HCEC 1CT (cell line): ENCODE results near the gene GTF3C2.

ENCODE experiments used
- DNase-seq: peaks from one replicate; pipeline ENCODE4 v3.0.0-alpha.2; 2017

Gene GTF3C2

GRCh38 chr2:27356382-27357181 lies at the start of gene GTF3C2:
Gene GTF3C2, minus strand, starts transcription at chr2:27356764. Its CDS starts 13,210 bp downstream, at chr2:27343554.
- peak; percentile 98 for DNase-seq

- no peak for DNase-seq
These were observed 44.0 kb upstream of the GTF3C2 start for GRCh38 chr2:27400348-27401135.

- DNase-seq = no peak
These were observed 42.4 kb upstream of the GTF3C2 start for GRCh38 chr2:27398962-27399361.

- no peak for DNase-seq
These were observed 36.7 kb upstream of the GTF3C2 start for GRCh38 chr2:27393225-27393624.

- no peak for DNase-seq
These were observed 34.5 kb upstream of the GTF3C2 start for GRCh38 chr2:27390822-27391679.

- no peak for DNase-seq
These were observed 25.1 kb upstream of the GTF3C2 start for GRCh38 chr2:27381577-27382181.

GRCh38 chr2:27380626-27381545 lies 24.3 kb upstream of the GTF3C2 start, which contains the start of gene ZNF513:
Gene ZNF513, minus strand, starts transcription at chr2:27380734. Its CDS starts 208 bp downstream, at chr2:27380526.
- DNase-seq = peak; percentile 96

GRCh38 chr2:27379836-27380625 lies 23.5 kb upstream of the GTF3C2 start:
- DNase-seq = peak; percentile 37

GRCh38 chr2:27379383-27379835 lies 22.8 kb upstream of the GTF3C2 start:
- no peak for DNase-seq

- no peak for DNase-seq
These were observed 22.3 kb upstream of the GTF3C2 start for GRCh38 chr2:27378809-27379290.

GRCh38 chr2:27378096-27378808 lies 21.7 kb upstream of the GTF3C2 start:
- DNase-seq = no peak

- DNase-seq = no peak
These were observed 21.1 kb upstream of the GTF3C2 start for GRCh38 chr2:27377618-27378095.

GRCh38 chr2:27376866-27377617 lies 20.5 kb upstream of the GTF3C2 start:
- DNase-seq = no peak

GRCh38 chr2:27376151-27376865 lies 19.7 kb upstream of the GTF3C2 start:
- no peak for DNase-seq

- DNase-seq = no peak
These were observed 19.0 kb upstream of the GTF3C2 start for GRCh38 chr2:27375513-27376099.

GRCh38 chr2:27373567-27373966 lies 17.0 kb upstream of the GTF3C2 start:
- DNase-seq = no peak

GRCh38 chr2:27372937-27373336 lies 16.4 kb upstream of the GTF3C2 start:
- DNase-seq = no peak
